Mucosa of gallbladder (tissue), 1 donor: ENCODE results near the gene PSME1. TPM values are rescaled to one million over a fixed set of nuclear protein-coding genes. Genes with fewer than 3 reads are reported as not detected.

Source experiments
- DNase-seq: peaks from one replicate; pipeline ENCODE4 v3.0.0-alpha.2; 2020; ENCODE audit warnings: low spot score
- total RNA-seq: library from RNA; stranded (reverse); gene quantifications from one replicate; pipeline ENCODE4 v1.2.1, GENCODE V29; 2021
- donor health status: DM: no; HTN: no; CAD: no.

PSME1 gene
- total RNA-seq, 1 donor from 2014 or later = 161 TPM

DNA sequence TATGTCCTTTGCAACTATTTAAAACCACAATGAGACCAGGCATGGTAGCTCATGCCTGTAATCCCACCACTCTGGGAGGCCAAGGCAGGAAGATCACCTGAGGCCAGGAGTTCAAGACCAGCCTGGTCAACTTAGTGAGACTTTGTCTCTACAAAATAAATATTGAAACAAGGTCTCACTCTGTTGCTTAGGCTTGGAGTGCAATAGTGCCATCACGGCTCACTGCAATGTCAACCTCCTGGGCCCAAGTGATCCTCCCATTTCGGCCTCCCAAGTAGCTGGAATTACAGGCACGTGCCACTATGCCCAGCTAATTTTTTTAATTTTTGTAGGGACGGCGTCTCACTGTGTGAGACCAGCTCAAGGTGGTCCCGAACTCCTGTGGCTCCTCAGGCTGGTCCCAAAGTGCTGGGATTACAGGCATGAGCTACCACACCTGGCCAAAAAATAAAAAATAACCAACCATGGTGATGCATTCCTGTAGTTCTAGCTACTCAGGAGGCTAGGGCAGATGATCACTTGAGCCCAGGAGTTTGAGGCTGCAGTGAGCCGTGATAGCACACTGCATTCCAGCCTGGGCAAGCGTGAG is 6.5 kb upstream of the PSME1 start:
- no peak for DNase-seq

DNA sequence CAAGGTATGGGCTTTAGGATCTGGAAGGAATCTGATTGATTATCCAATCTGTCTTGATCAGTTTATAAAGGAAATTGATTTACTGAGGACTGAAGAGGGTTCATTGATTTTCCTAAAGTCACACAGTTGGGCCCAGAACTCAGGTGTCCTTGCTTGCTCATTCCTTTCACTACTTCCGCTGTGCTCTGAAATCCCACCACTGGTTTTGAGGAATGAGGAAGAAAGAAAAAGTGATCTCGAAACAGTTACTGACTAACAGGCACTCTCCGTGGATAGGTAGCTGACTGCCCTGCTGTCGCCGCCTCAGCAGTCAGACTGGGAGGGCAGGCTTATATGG is 5.6 kb upstream of the PSME1 start, which contains the start of gene FITM1:
FITM1 (plus strand) TSS at position 280 of the 337 bp plus-strand sequence. CDS start 905 bp downstream, outside the sequence.
- no peak for DNase-seq

DNA sequence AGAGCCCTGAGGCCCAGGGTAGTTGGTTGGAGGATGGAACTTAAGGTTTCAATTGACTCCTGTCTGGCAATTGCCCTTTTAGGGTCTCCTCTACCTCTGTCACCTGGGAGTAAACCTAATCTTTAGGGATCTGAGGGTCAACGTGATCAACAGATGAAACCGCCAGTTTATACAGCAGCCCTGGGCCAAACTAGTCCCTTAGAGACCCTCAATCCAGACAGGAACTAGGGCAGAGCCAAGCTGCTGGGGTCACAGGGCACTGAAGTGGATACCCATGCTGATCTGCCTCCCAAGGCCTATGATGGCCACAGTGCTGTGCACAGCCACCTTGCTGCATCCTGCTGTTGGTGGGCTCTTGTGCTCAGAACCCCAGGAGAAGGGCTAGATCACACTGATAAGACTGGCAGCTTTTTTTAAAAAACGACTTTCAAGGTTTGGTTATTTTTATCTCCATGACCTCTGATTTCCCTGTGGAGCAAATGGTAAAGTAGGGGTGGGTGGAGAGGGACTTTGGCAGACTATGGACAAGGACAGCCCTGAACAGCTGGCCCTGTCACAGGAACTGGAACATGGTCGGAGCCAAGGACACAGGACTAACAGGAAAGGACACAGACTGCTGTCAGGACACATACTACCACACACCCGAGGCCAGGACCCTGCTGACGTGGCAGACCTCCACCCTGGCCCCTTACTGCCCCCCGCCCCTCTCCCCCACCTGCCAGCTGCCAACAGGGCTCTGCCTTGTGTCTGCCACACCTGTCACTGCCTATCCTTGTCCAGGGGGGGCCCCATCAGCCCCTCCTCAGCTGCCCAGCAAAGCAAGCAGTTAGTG is 5.1 kb upstream of the PSME1 start:
- no peak for DNase-seq

DNA sequence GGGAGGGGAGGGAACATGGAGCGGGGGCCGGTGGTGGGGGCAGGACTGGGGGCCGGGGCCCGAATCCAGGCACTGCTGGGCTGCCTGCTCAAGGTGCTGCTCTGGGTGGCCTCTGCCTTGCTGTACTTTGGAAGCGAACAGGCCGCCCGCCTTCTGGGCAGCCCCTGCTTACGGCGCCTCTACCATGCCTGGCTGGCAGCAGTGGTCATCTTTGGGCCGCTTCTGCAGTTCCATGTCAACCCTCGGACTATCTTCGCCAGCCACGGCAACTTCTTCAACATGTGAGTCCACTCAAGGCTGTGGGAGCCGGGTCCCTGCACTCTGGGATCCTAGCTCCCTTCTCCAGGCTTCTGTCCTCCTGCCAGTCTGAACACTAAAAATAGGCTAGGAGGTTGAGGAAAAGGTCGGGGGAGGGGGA is 4.4 kb upstream of the PSME1 start:
- no peak for DNase-seq

DNA sequence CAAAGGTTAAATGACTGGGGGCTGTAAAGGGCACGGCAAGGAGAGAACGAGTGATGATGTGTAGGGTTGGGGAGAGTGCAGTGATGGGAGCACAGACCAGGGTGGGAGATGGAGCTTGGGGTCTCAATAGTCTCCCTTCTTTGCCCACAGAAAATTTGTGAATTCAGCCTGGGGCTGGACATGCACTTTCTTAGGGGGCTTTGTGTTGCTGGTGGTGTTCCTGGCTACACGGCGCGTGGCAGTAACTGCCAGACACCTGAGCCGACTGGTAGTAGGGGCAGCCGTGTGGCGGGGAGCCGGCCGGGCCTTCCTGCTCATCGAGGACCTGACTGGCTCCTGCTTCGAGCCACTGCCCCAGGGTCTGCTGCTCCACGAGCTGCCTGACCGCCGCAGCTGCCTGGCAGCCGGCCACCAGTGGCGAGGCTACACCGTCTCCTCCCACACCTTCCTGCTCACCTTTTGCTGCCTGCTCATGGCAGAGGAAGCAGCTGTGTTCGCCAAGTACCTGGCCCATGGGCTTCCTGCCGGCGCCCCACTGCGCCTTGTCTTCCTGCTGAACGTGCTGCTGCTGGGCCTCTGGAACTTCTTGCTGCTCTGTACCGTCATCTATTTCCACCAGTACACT is 3.8 kb upstream of the PSME1 start:
- no peak for DNase-seq

DNA sequence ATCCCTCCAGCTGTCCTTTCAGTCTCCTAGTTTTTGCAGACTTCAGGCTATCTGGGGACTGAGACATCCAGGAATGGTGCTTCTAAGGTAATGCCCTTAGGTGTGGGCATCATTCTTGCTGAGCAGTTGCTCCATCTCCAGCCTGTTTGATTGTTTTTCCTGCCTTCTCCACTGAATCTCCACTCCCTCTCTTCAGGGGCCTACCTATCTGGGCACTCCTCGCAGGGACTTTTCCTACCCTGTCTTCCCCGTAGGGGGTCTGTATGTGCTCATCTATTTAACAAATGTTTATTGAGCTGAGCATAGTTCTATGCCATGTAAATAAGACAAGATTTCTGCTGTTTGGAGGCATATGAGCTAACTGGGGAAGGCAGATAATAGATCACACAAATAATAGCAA is 3.0 kb upstream of the PSME1 start:
- DNase-seq = no peak

DNA sequence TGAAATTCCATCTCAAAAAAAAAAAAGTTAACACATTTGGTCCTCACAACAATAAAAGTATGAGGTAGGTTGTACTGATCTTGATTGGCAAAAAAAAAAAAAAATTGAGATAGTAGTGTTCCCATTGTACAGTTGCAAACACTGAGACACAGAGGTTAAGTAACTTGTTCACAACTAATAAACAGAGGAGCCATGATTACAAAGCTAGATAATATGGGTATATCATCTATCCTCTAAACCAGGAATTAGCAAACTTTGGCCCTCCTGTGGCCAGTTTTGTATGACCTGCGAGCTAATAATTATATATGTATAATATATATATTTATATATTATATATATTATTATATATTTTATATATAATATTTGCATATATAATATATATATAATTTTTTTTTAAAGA is 2.3 kb upstream of the PSME1 start:
- DNase-seq = no peak

DNA sequence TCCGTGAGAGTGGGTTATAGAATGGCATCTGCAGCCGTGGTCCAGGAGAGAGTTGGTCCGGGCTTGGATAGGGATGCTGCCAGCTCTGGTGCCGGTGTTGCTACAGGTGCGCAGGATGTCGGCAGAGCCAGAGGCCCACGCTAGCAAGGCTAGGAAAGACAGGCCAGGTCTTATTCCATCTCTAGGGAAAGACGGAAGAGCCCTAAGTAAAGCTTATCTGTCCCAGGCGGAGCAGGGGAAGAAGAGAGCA is 485 bp upstream of the PSME1 start:
- no peak for DNase-seq

DNA sequence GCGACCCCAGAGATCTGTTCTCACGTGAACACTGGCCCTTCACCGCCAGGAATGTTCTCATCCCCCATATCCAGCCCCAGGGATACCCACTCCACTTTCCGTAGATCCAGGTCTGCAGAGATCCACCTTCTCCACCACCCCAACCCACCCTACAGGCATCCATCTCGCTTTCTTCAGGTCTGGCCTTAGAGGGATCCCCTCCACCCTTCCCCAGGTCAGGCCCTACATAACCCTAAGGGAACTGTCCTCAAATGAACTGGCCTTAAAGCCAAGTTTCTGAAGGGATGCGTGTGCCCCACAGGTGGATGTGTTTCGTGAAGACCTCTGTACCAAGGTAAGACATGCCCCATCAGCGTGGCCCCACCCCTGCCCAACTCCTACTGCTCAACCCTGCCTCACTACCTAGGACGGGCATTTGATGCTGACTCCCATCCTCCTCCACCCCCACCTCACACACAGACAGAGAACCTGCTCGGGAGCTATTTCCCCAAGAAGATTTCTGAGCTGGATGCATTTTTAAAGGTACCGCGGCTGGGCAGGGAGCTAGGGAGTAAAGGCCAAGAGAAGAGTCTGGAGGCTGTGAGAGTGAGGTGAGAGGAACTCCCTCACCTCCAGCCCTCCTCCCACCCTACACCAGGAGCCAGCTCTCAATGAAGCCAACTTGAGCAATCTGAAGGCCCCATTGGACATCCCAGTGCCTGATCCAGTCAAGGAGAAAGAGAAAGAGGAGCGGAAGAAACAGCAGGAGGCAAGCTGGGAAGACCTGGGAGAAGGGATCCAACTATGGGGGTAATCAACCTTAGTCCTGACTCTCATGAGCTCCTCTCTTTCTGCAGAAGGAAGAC is 912 bp downstream of the PSME1 start:
- DNase-seq = no peak

DNA sequence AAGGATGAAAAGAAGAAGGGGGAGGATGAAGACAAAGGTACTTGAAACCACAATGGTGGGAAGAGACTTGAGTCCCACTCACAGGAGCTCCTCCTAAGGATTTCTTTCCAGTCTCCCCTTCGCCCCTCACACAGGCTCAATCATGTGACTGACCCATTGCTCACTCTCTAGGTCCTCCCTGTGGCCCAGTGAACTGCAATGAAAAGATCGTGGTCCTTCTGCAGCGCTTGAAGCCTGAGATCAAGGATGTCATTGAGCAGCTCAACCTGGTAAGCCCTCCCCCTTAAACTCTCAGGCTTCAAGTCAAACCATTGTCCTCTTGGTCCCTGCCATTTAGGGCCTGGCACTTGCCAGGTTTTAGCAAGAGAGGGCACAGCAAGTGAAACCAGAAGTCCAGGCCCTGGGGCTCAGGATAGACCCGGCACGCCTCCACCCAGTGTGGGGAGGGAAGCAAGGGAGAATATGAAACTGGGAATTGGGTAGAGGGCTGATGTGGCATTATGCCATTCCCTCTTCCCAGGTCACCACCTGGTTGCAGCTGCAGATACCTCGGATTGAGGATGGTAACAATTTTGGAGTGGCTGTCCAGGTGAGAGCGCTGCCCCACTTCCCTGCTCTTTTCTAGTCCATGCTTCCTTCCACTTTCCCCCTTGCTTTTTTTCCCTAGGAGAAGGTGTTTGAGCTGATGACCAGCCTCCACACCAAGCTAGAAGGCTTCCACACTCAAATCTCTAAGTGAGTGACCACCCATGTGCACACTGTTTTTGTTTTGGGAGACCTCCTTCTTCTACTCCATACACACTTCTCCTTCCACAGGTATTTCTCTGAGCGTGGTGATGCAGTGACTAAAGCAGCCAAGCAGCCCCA is 1.8 kb downstream of the PSME1 start:
- no peak for DNase-seq

DNA sequence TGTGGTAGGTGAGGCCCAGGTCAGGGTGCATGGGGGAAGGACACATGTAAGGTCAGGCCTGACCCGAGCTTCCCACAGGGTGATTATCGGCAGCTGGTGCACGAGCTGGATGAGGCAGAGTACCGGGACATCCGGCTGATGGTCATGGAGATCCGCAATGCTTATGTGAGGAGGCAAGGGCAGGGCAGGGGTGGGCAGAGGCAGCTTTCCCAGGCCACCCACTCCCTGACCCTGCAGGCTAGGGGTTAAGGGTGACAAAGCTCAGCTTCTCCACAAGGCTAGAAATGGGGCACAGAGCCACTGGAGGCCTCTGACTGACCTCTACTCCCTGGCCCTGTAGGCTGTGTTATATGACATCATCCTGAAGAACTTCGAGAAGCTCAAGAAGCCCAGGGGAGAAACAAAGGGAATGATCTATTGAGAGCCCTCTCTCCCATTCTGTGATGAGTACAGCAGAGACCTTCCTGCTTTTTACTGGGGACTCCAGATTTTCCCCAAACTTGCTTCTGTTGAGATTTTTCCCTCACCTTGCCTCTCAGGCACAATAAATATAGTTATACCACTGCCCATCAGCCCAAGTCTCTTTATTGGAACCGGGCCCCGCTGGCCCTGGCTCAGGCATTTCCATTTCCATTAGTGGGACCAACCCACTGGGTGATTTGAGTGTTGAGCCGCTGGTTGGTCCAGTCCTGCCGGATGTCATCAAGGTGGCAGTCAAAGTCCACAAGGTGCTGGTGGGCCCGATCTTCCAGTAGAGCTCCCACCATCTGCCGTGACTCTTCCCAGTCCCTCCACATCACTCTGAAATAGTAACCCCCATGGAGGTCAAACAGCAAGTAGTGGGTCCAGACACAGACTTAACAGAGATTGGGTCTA is 2.6 kb downstream of the PSME1 start:
- no peak for DNase-seq

DNA sequence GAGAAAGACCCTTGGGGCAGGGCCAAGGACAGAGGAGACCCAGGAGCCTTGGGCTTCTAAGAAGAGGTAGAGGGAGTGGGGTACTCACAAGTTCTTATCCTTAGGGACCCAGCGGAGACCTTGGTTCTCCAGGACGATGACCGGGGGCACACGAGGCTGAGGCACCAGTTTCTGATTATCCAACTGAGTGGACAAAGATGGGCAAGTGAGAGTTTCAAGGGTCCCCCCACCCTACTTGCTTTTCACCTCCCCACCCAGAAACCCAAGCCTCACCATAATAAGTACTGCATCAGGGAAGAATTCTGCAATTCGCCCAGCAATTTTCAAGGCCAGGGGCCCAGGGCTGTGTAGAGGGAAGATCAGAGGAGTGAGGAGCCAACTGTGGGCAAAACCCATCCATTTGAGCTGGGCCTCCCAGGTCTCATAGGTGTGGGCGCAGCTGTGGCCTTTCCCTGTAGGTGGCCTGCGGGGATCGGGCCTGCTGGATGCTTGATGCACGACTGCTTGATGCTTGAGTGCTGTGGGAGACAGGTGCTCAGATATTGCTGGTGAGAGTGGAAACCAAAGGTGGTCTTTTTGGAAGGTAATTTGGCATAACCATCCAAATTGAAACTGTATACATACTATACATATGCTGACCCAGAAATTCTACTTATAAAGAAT is 3.4 kb downstream of the PSME1 start:
- no peak for DNase-seq

DNA sequence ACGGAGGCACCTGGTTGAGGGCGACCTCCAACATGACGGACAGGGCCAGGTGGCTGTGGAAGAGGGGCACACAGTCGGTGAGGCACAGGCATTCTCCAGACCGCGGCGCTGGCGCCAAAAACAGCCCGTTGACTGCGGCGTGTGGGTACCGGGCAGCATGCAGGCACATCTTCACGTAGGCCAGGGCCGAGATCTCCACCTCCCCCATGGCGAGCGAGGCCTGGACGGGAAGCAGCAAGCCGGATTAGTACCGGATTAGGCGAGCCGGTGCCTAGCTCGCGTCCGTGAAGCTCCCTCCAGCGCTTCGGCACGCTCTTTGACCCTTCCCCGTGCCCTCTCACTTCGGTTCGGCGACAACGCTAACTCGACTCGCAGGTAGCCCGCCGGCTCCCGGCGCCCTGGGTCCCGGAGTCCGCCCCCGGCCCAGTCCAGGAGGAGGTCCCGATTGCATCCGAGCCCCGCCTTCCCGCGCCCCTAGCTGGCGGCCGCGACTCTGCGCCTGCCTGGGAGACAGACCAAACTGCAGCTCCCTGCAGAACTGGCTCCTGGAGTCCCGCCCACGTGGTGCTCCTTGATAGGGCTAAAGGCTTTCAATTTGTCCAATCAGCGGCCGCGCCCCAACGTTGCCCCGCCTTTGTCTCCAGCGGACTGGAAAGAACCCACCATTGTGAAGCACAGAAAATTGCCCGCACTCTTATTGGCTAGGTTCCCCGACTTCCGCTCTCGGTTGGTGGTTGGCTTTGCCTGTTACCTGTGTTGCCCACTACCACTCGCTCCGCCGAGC is 5.3 kb downstream of the PSME1 start, which contains the start of gene EMC9:
EMC9 (minus strand) TSS at position 495 of the 784 bp plus-strand sequence; CDS start at position 208, 287 bp downstream.
- peak; percentile 100 for DNase-seq

DNA sequence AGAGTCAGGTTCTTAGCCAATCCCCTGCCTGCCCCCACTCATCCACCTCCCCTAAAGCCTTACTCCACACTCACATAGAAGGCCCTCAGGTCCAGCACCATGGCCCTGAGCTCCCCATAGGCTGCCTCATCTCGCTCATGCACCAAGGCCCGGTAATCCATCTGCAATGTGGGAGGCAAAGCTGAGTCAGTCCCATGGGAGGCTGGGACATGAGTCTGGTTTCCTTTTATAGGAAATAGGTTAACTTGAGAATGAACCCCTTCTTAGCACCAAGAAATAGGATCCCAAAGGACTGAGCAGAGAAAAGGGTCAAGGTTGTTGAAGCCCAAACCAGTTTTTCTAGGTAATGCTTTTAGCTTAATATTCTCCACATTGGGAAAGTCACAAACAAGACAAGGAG is 7.5 kb downstream of the PSME1 start:
- no peak for DNase-seq

DNA sequence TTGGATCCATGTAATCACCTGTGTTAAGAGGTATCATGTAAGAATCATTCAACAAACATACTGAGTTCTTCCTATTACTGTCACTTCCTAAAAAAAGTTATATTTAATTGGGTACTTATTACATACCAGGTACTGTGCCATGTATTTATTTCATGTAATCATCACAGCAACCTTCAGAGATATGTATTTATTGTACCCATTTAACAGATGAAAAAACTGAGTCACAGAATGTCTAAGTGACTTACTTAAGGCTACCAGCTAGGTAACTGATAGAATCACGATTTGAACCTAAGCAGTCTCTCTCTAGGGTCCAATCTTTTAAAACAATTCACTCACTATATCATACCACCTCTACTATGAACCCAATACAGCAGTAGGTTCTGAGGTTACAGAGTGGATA is 8.5 kb downstream of the PSME1 start:
- no peak for DNase-seq

DNA sequence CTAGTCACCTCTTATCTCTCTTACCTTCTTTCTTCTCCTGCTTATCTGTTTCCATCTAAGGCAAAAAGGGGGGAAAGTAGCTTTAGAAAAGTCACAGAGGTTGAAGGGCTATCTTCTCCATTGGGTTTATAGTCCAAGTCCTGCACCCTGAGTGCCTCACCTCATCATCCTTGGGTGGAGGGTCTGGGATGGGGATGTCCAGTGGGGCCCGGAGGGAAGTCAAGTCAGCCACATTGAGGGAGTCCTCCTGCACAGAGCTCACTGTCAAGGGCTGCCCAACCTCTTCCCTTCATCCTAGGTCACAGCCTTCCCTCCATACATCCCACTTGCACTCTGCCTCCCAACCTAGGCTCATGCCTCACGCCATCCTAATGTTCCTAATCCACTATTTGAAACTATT is 9.2 kb downstream of the PSME1 start:
- no peak for DNase-seq

DNA sequence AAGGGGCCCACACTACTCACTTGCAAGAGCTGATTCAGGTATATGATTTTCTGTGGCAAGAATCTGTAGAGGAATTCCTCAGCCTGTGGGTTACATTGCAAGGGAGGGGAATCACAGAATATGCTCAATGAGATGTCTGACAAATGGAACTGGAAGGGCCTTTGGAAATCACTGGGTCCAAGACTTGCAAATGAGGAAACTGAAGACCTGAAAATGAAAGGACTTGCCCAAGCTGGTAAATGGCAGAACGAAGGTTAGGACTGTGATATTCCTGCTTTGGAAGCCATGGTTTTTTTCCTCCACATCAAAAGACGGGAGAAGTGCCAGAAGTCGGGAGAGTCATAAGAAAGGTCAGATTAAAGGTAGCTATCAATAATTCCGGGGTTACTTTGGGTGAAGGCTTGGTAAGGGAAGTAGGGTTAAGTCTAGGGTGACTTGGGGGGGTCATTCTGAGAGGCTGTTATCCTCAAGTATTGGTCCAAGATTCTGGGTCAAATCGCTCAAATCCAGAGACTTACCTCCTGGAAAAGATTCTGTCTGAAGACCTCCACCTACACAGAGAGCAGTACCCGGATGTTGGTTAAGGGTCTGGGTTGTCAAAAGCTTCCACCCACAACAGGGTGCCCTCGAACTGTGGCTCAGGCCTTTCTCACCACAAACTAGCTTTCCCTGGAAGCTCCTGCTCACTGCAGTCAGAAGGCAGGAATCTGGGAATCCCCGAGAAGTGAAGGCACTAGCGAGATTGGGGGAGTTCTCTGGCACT is 9.9 kb downstream of the PSME1 start:
- DNase-seq = no peak

DNA sequence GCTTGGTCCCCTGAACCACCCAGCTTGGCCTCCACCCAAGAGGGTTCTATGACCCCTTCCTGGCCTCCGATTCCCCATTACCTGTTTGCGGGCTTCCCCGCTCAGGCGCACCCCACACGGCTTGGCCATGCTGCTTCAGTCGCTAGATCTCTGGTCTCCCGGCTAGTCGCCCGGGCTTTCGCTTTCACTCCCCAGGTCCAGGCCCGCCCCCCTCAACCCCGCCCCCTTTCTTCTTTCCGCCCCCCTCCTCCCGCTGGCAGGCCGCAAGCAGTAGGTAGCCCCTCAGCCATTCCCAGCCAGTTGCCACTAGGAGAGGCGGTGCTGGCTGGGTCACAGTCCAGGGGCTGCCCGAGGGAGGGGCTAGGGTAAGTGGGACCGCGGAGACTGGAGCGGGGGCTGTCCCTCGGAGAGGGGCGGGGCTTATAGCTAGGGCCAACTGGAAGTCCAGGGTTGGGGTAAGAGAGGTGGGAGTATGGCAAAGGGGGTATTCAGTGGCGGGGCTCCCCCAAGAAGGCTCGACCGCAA is 10.5 kb downstream of the PSME1 start, which contains the start of gene PSME2:
PSME2 (minus strand) TSS at position 158 of the 525 bp plus-strand sequence; CDS start at position 129, 29 bp downstream.
- DNase-seq = peak; percentile 93
